ENCODE results near the gene CCL19. TPM values are rescaled to one million over a fixed set of nuclear protein-coding genes. Genes with fewer than 3 reads are reported as not detected.
A peak's percentile ranks its signal among the peaks of the same experiment; 100 is the strongest.

CCL19 gene
- total and polyA plus RNA-seq, 10 donors: 4.0 to 73.1 (median 22.8) TPM; not detected in 2

- intact Hi-C loops (cut with DNase I; ENCODE audit: low total_unique reads): no loop called here
- TF ChIP-seq CTCF (IDR thresholded peaks at IDR 0.05 in 8 of 11, conservative IDR thresholded peaks at IDR 0.05 in 3 of 11): no peak
- Histone ChIP-seq H3K27ac (no peak overlapping the region), H3K27me3 (replicated peaks in 1 of 7) (no peaks in the 10 kb centered on the region), H3K4me1 (peaks cover 0 to 14% (median 7%) of the 10 kb centered on the region in 6 donors), H3K4me3 (no peak overlapping the region), H3K9me3 (no peaks in the 10 kb centered on the region), H3K36me3 (no peaks in the 10 kb centered on the region)
- 51 to 93% (median 57%) methylated on average over 3 of the region's 3 CpGs for WGBS, 5 donors
- DNase-seq: peak; percentile 56
Measured at GRCh38 chr9:34717996-34718614, 27.0 kb upstream of the CCL19 start.

GRCh38 chr9:34716711-34717110 is 25.6 kb upstream of the CCL19 start:
- TF ChIP-seq POLR2A (IDR thresholded peaks at IDR 0.05): no peak
- no peak for TF ChIP-seq CTCF (IDR thresholded peaks at IDR 0.05 in 8 of 11, conservative IDR thresholded peaks at IDR 0.05 in 3 of 11)
- no peak for TF ChIP-seq POLR2AphosphoS5 (IDR thresholded peaks at IDR 0.05)
- peak; percentile 20 for DNase-seq
- H3K9me3 ChIP-seq: no peaks in the 10 kb centered on the region
- H3K27ac ChIP-seq: no peak overlapping the region
- H3K4me3 ChIP-seq: no peak overlapping the region
- intact Hi-C loops (cut with DNase I; ENCODE audit: low total_unique reads): no loop called here
- H3K36me3 ChIP-seq: no peaks in the 10 kb centered on the region
- 75 to 85% (median 80%) methylated on average over 4 of the region's 4 CpGs for WGBS, 5 donors
- no peaks in the 10 kb centered on the region for H3K27me3 ChIP-seq (replicated peaks in 1 of 7)
- H3K4me1 ChIP-seq: peaks cover 0 to 14% (median 7%) of the 10 kb centered on the region in 6 donors

- no peak overlapping the region for H3K4me3 ChIP-seq
- H3K27ac ChIP-seq: no peak overlapping the region
- H3K9me3 ChIP-seq: no peaks in the 10 kb centered on the region
- TF ChIP-seq CTCF (IDR thresholded peaks at IDR 0.05 in 8 of 11, conservative IDR thresholded peaks at IDR 0.05 in 3 of 11) (no peak), POLR2AphosphoS5 (IDR thresholded peaks at IDR 0.05) (no peak), POLR2A (IDR thresholded peaks at IDR 0.05) (no peak)
- H3K27me3 ChIP-seq (replicated peaks in 1 of 7): no peaks in the 10 kb centered on the region
- peak; percentile 51 for DNase-seq
- intact Hi-C loops (cut with DNase I; ENCODE audit: low total_unique reads): no loop called here
- H3K36me3 ChIP-seq: no peaks in the 10 kb centered on the region
- H3K4me1 ChIP-seq: peaks cover 0 to 14% (median 7%) of the 10 kb centered on the region in 6 donors
- WGBS, 5 donors: 83 to 90% (median 85%) methylated on average over 7 of the region's 7 CpGs
Measured at GRCh38 chr9:34715639-34716215, 24.7 kb upstream of the CCL19 start.

- Histone ChIP-seq H3K27ac (no peak overlapping the region), H3K4me3 (no peak overlapping the region), H3K27me3 (replicated peaks in 1 of 7) (no peaks in the 10 kb centered on the region), H3K36me3 (no peaks in the 10 kb centered on the region), H3K4me1 (peaks cover 2 to 30% (median 15%) of the 10 kb centered on the region in 6 donors), H3K9me3 (no peaks in the 10 kb centered on the region)
- TF ChIP-seq POLR2AphosphoS5 (IDR thresholded peaks at IDR 0.05) (no peak), CTCF (IDR thresholded peaks at IDR 0.05 in 8 of 11, conservative IDR thresholded peaks at IDR 0.05 in 3 of 11) (no peak), POLR2A (IDR thresholded peaks at IDR 0.05) (no peak)
- no peak for DNase-seq
- intact Hi-C loops (cut with DNase I; ENCODE audit: low total_unique reads): no loop called here
Measured at GRCh38 chr9:34714007-34714406, 22.9 kb upstream of the CCL19 start.

Measured in spleen (tissue), 11 donors.